PFSK-1 (cell line): ENCODE results near the gene EREG.

ENCODE experiments used
- SIN3A ChIP-seq: IDR thresholded peaks from 2 replicates; pipeline ENCODE4 v1.6.1; 2012; ENCODE audit warnings: mild to moderate bottlenecking, low read length, moderate library complexity, borderline replicate concordance; ENCODE audit not compliant: insufficient read depth
- TAF1 ChIP-seq: IDR thresholded peaks from 2 replicates; pipeline ENCODE4 v1.6.1; 2012; ENCODE audit warnings: low read length, control low read depth, borderline replicate concordance; ENCODE audit not compliant: insufficient read depth

GRCh38 chr4:74378573-74378972 is 13.6 kb downstream of the EREG start:
- TF ChIP-seq TAF1 (no peak), SIN3A (no peak)
